Measurements from ENCODE around the gene NKD1.

The NKD1 gene

GRCh38 chr16:50537533-50538290 is 10.5 kb upstream of the NKD1 start:
- H3K4me1 ChIP-seq, result no peaks in the 10 kb centered on the region
- no peaks in the 10 kb centered on the region for H3K27me3 ChIP-seq (ENCODE audit: low read depth)
- in situ Hi-C loops (cut with MboI; ENCODE audit: low sequenced_read_pairs), result no loop called here
- H3K4me3 ChIP-seq, result no peak overlapping the region
- DNase-seq (ENCODE audit: low spot score in 2 of 2), result no peak
- H3K36me3 ChIP-seq (replicated peaks), result no peaks in the 10 kb centered on the region
- no peaks in the 10 kb centered on the region for H3K9me3 ChIP-seq

DNA sequence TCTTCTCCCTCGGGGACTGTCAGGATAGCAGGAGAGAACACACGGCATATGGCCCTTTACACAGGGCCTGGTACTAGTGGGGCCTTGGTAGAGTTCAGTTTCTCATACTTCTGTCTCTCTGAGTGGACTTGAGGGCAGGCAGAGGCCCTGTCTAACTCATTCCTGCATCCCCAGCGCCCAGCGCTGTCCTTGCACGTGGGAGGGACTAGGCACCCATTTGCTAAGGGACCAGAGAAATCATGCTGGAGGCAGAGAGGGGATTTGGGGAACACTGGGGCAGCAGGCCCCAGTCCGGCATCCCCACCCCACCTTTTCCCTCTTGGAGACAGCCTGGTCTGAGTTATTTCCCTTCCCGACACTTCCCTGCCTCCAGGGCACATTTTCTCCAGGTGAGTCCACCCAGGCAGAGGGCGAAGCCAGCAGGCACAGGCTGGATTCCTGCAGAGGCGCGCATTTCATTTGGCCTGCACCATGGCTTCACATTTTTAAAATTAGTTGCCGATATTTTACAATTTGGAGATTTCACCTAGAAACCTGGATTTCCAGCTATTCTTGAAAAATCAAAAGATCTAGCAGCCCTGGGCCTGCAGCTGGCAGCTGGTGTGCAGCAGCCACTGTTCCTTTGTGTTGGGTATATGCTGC is 9.7 kb upstream of the NKD1 start:
- no peak overlapping the region for H3K4me3 ChIP-seq
- no peaks in the 10 kb centered on the region for H3K9me3 ChIP-seq
- no peaks in the 10 kb centered on the region for H3K4me1 ChIP-seq
- H3K36me3 ChIP-seq (replicated peaks), result no peaks in the 10 kb centered on the region
- in situ Hi-C loops (cut with MboI; ENCODE audit: low sequenced_read_pairs), result no loop called here
- no peaks in the 10 kb centered on the region for H3K27me3 ChIP-seq (ENCODE audit: low read depth)
- no peak for DNase-seq (ENCODE audit: low spot score in 2 of 2)

- in situ Hi-C loops (cut with MboI; ENCODE audit: low sequenced_read_pairs), result no loop called here
- Histone ChIP-seq H3K9me3 (no peaks in the 10 kb centered on the region), H3K27me3 (ENCODE audit: low read depth) (no peaks in the 10 kb centered on the region), H3K4me1 (no peaks in the 10 kb centered on the region), H3K4me3 (no peak overlapping the region), H3K36me3 (replicated peaks) (no peaks in the 10 kb centered on the region)
- DNase-seq (ENCODE audit: low spot score in 2 of 2), result no peak
Measured at GRCh38 chr16:50539053-50539695, 9.0 kb upstream of the NKD1 start.

DNA sequence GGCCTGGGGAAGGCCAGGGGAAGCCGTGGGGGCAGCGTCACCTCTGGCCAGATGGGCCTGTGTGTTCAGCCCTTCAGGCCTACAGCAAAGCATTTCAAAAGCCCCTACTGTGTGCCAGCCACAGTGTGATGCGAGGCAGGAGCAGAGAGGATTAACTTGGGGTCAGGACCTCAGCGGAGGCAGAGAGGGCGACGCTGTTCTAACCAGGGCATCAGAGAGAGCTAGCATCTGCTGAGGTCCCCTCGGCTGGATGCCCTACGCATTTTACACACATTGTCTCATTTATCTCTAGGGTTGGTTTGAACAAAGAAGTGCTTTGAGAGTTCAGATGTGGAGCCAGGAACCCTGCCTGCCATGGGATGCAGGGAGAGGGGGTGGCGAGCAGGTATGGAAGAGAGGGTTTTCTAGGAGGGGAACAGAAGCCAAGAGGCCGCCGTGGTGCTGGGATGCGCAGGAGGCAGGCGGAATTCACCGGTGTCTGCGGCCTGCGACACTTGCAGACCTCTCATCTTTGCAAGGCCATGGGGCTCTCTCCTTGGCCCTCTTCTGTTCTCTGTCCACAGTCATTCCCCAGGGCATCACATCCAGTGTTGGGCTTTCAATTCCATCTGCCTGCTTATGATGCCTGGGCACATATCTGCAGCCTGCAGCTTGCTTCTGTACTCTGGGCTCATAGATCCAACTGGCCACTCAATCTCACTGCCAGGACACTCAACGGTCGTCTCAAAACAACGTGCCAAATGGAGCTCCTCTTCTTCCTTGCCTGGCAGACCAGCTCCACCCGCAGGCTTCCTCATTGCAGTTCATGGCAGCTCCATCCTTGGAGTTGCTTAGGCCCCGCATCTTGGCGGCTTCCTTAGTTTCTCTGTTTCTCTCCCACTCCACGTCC is 8.1 kb upstream of the NKD1 start:
- Histone ChIP-seq H3K36me3 (replicated peaks) (no peaks in the 10 kb centered on the region), H3K4me3 (no peak overlapping the region), H3K27me3 (ENCODE audit: low read depth) (no peaks in the 10 kb centered on the region), H3K9me3 (no peaks in the 10 kb centered on the region), H3K4me1 (no peaks in the 10 kb centered on the region)
- DNase-seq (ENCODE audit: low spot score in 2 of 2), result no peak
- in situ Hi-C loops (cut with MboI; ENCODE audit: low sequenced_read_pairs), result no loop called here

DNA sequence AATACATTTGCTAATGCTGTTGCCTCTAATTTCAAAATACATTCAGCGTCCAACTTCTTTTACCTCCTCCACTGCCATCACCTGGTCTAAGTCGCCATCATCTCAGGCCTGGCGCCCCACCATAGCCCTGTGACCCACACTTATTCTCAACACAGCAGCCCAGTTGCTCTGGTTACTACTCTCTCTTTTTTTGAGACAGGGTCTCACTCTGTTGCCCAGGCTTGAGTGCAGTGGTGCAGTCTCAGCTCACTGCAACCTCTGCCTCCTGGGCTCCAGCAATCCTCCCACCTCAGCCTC is 7.5 kb upstream of the NKD1 start:
- H3K4me3 ChIP-seq, result no peak overlapping the region
- no peaks in the 10 kb centered on the region for H3K9me3 ChIP-seq
- no peaks in the 10 kb centered on the region for H3K27me3 ChIP-seq (ENCODE audit: low read depth)
- DNase-seq (ENCODE audit: low spot score in 2 of 2), result no peak
- in situ Hi-C loops (cut with MboI; ENCODE audit: low sequenced_read_pairs), result no loop called here
- no peaks in the 10 kb centered on the region for H3K4me1 ChIP-seq
- H3K36me3 ChIP-seq (replicated peaks), result no peaks in the 10 kb centered on the region

DNA sequence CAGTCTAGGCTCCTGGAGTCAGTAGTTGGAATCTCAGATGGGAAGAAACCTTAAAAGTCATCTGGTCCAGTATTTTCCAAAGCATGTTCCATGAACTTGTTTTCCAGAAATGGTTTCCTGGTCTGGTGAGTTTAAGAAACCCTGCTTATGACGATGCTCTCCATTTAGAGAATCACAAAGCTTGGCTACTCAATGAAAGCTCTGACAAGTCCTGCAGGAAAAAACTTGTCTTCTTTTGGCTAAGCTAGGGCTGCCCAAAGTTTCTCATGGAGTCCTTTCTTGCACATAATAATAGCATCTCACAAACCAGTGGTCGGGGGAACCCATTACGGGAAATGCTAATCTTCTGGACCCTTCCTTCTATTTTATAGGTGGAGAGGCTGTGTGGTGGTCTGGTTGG is 5.5 kb upstream of the NKD1 start:
- in situ Hi-C loops (cut with MboI; ENCODE audit: low sequenced_read_pairs), result no loop called here
- no peaks in the 10 kb centered on the region for H3K36me3 ChIP-seq (replicated peaks)

GRCh38 chr16:50546125-50546524 is 2.1 kb upstream of the NKD1 start:
- no peak for DNase-seq (ENCODE audit: low spot score in 2 of 2)
- no peak overlapping the region for H3K4me3 ChIP-seq
- in situ Hi-C loops (cut with MboI; ENCODE audit: low sequenced_read_pairs), result no loop called here
- peaks cover 9% of the 10 kb centered on the region for H3K27me3 ChIP-seq (ENCODE audit: low read depth)
- H3K4me1 ChIP-seq, result no peaks in the 10 kb centered on the region; the same call in 1 of the 2 replicates
- no peaks in the 10 kb centered on the region for H3K36me3 ChIP-seq (replicated peaks)
- no peaks in the 10 kb centered on the region for H3K9me3 ChIP-seq

More for the DNA sequence above, 5.5 kb upstream of the NKD1 start:
- Histone ChIP-seq H3K27me3 (ENCODE audit: low read depth) (peaks cover 9% of the 10 kb centered on the region), H3K4me3 (no peak overlapping the region), H3K9me3 (no peaks in the 10 kb centered on the region), H3K4me1 (no peaks in the 10 kb centered on the region)
- no peak for DNase-seq (ENCODE audit: low spot score in 2 of 2)

DNA sequence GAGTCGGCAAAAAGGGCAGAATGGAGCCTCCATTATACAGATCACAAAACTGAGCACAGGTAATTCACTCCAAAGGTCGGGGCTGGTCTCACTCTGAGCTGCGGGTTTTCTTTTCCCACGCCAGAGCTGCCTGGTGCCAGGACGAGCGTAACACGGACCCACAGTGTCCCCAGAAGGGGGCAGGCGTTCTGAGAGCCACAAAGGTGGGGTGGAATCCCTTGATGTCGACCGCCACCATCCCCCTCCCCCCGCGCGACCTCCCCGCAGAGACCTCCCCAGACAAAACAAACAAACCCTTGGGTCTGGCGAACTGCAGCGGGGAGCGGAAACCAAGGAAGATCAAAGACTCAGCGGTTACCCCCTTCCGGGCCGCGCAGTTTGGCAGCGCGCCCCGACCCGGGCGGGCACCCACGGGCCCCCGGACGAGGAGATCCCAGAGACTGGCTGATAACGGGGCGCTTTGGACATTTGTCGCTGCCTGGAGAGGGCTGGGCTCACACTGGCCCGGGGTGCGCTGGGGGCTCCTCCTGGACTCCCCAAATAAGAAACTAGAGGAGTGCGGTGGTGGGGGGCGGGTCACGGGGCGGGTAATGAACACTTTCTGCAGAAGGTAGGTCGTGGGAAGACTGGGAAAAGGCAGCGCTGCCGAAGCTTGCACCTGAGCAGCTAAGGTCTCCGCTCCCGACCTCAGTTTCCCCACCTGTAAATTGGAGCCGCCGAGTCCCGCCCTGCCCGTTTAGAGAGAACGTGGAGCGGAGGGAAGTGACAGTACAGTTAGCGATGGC is 664 bp upstream of the NKD1 start:
- Histone ChIP-seq H3K36me3 (replicated peaks) (no peaks in the 10 kb centered on the region), H3K27me3 (ENCODE audit: low read depth) (peaks cover 9% of the 10 kb centered on the region), H3K4me3 (peak overlapping the region; percentile 45), H3K4me1 (no peaks in the 10 kb centered on the region; the same call in 1 of the 2 replicates), H3K9me3 (no peaks in the 10 kb centered on the region)
- in situ Hi-C loops (cut with MboI; ENCODE audit: low sequenced_read_pairs), result no loop called here
- DNase-seq (ENCODE audit: low spot score in 2 of 2), result peak; percentile 27 to 71

DNA sequence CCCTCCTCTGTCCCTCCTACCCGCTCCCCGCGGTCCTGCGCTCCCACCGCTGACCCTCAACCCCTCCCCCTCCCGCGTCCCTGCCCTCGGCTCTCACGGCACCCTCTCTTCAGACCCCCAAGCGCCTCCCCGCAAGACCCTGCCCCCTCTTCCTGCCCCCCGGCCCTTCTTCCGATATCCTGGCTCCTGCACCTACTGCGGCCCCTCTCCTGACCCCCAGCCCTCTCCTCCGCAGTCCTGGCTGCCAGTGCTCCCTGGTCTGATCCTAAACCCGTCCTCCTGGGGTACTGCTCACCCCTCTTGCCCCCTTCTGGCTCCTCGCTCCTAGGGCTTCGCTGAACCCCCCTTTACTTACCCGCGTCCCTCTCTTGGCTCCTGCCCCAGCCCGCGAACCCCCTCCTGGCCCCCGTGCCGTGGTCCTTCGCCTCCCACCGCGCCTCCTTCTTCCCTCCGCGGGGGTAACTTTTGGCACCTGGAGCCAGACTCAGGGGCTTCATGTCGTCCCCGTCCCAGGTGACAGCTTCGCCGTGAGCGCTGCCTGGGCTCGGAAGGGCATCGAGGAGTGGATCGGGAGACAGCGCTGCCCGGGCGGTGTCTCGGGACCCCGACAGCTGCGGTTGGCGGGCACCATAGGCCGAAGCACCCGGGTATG is 839 bp downstream of the NKD1 start:
- peaks cover 9% of the 10 kb centered on the region for H3K27me3 ChIP-seq (ENCODE audit: low read depth)
- H3K4me3 ChIP-seq, result peak overlapping the region; percentile 49
- H3K4me1 ChIP-seq, result no peaks in the 10 kb centered on the region; the same call in 1 of the 2 replicates
- H3K36me3 ChIP-seq (replicated peaks), result no peaks in the 10 kb centered on the region
- no peaks in the 10 kb centered on the region for H3K9me3 ChIP-seq
- peak in 1 of 2 experiments; percentile 35 for DNase-seq (ENCODE audit: low spot score in 2 of 2)
- in situ Hi-C loops (cut with MboI; ENCODE audit: low sequenced_read_pairs), result no loop called here

DNA sequence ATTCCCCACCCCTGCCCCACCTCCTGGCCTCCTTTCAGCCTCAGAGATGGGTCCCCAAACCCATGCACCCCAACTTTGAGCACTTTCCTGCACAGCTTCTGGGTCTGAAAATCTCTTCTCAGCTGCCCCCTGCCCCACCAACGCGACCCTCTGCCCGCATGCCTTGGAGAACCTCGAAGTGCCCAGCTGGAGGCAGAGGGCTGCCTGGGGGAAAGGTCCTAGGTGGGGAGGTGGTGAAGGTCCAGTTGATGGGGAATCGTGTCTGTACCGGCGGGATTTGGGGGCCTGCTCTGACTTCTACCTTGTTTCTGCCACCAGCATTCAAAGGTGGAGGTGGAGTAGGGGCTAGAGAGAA is 1.3 kb downstream of the NKD1 start:
- in situ Hi-C loops (cut with MboI; ENCODE audit: low sequenced_read_pairs), result no loop called here
- Histone ChIP-seq H3K27me3 (ENCODE audit: low read depth) (peaks cover 9% of the 10 kb centered on the region), H3K4me3 (no peak overlapping the region), H3K9me3 (no peaks in the 10 kb centered on the region), H3K4me1 (no peaks in the 10 kb centered on the region; the same call in 1 of the 2 replicates), H3K36me3 (replicated peaks) (no peaks in the 10 kb centered on the region)
- DNase-seq (ENCODE audit: low spot score in 2 of 2), result no peak

DNA sequence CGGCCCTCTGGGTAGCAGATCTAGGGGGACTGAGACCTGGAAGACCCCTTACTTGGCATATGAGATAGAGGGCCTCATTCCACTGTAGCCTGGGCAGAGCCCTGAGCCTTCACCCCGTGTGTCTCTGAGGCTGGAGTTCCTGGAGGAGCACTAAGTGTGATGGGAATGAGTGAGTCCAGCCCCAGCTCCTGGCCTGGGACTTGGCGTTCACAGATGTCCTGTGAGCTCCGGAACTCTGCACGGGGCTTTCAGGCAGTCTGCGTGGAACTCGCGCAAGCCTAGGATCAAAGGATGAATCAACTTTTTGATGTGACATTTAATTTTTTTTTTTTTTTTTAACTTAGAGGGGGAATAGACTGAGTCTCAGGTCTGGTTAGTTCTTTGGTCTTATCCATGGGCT is 1.8 kb downstream of the NKD1 start:
- in situ Hi-C loops (cut with MboI; ENCODE audit: low sequenced_read_pairs), result no loop called here
- Histone ChIP-seq H3K36me3 (replicated peaks) (no peaks in the 10 kb centered on the region), H3K27me3 (ENCODE audit: low read depth) (peaks cover 9% of the 10 kb centered on the region), H3K4me1 (no peaks in the 10 kb centered on the region; the same call in 1 of the 2 replicates), H3K9me3 (no peaks in the 10 kb centered on the region), H3K4me3 (no peak overlapping the region)
- no peak for DNase-seq (ENCODE audit: low spot score in 2 of 2)

DNA sequence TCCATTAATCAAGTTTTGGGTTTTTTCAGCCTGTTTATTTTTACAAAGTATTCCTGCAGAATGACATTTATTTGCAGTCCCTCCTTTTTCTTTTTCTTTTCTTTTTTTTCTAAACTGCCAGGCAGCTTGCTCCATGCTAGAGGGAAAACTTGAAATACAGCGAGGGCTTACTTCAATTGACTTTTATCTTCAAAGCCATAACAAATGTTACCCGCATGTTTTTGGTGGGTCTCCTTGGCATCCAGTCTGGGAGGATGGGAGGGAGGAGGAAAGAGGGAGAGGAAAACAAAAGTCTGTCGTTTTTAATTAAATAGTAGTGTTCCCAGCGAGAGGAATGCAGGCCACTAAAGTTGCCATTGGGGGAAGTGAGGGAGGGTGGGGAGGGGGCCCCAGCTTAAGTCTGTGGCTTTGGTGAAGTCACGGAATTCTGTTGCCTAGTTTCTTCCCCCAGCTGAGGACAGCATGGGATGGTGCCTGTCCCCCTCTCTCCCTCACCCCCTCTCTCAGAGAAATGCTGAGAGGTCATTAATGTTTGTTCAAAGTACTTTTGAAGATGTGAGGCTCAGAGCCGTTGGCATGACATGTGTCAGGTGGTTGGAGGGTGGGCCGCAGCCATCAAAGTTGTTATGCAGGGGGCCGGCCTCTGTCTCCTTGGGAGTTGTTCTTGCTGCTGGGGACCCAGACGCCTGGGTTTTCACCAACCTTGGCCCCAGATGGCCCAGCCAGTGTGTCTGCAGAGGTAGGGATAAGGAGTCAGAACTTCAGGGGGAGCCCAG is 2.9 kb downstream of the NKD1 start:
- Histone ChIP-seq H3K4me1 (no peaks in the 10 kb centered on the region; the same call in 1 of the 2 replicates), H3K4me3 (no peak overlapping the region), H3K9me3 (no peaks in the 10 kb centered on the region), H3K27me3 (ENCODE audit: low read depth) (peaks cover 9% of the 10 kb centered on the region), H3K36me3 (replicated peaks) (no peaks in the 10 kb centered on the region)
- in situ Hi-C loops (cut with MboI; ENCODE audit: low sequenced_read_pairs), result no loop called here
- no peak for DNase-seq (ENCODE audit: low spot score in 2 of 2)

Data from HAP-1 (cell line).